Measurements from ENCODE around the gene DNAJC1.

DNAJC1 gene

DNA sequence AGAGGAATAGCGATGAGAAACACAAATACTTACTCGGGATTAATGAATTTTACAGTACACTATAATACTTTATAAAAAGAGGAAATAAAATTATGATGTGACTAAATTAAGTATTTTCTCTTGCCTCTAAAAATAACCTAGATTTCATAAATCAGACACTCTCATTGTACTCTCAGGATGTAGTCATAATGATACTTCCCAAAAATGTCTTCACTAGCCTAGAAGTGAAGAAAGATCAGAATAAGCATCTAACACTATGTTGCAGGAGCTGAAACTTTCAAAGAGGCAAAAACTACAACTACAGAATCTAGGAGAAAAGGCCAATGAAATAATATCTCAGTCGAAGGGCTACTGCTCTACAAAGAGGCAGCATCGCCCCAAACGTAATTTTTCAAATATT lies 49.4 kb downstream of the DNAJC1 start:
- no peak for DNase-seq

GRCh38 chr10:21953585-21954057 lies 49.9 kb downstream of the DNAJC1 start:
- peak; percentile 73 for DNase-seq

DNA sequence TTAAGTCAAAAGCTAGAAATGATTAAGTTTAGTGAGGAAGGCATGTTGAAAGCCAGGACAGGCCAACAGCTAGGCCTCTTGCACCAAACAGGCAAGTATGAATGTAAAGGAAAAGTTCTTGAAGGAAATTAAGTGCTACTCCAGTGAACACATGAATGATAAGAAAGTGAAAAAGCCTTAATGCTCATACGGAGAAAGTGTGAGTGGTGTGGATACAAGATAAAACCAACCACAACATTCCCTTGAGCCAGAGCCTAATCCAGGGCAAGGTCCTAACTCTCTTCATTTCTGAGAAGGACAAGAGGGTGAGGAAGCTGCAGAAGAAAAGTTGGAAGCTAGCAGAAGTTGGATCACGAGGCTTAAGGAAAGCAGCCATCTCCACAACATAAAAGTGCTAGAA lies 53.0 kb downstream of the DNAJC1 start:
- DNase-seq = no peak

- no peak for DNase-seq
Observed at GRCh38 chr10:21946946-21947345, 56.6 kb downstream of the DNAJC1 start.

- no peak for DNase-seq
Observed at GRCh38 chr10:21944727-21945386, 58.7 kb downstream of the DNAJC1 start.

DNA sequence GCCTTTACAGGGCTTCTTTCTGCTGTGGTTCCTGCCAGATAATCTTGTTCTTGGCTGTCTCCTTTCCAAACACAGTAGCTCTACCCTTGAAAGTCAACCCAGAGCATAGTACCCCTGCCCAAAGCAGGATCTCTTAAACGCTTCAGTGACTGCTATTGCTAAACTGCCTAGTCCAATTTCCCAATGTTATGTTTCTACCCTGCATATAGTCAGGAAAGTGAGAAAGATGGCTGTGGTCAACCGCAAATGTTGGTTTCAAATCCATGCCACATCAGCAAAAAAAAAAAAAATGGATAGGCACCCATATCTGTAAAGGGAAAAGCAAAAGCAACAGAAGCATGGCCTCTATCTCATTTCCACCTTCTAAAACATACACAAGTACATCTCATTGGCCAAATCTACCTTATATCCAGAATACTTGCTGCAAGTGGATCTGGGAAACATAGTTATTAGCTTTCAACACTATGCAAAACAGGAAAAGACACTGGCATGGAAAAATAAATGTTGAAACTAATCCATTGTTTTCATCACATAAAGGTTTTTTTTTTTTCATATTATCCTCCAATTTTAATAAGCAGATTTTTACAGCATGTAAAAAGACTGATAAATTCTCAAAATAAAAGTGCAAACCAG lies 59.8 kb downstream of the DNAJC1 start:
- no peak for DNase-seq

DNA sequence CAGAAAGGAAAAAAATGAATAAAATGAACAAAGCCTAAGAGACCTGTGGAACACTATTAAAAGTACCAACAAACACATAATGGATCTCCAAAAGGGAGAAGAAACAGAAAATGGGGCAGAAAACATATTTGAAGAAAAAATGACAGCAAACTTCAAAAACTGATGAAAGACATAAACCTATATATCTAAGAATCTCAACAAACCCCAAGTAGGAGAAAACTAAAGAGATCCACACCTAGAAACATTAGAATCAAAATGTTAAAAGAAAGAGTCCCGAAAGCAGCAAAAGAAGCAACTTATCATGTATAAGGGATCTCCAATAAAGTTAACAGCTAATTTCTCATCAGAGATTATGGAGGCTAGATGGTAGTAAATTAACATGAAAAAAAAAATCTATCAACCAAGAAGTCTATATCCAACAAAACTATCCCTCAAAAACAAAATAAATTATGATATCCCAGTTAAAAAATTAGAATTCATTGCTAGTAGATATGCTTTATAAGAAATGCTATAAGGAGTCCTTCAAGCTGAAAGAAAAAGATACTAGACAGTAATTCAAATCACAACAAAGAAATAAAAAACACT lies 68.0 kb downstream of the DNAJC1 start:
- no peak for DNase-seq

GRCh38 chr10:21934307-21934706 lies 69.2 kb downstream of the DNAJC1 start:
- no peak for DNase-seq

DNA sequence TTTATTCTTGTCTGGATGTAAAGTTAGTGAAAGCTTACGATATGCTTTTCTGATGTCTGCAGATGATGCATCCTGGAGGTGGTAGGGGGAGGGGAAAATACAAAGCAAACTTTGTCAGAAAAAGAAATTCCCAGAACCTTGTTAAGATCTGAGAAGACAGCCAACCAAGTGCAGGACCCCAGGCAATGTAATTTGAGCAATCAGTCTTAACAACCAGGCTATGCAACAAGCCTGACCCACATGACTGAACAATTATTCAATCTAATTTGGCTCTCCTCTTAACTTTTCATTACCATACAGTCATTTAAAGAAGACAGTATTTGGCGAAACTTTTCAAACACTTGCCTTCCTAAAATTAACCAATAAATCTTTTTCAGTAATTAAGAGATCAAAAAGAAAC lies 74.5 kb downstream of the DNAJC1 start:
- DNase-seq = peak; percentile 35

DNA sequence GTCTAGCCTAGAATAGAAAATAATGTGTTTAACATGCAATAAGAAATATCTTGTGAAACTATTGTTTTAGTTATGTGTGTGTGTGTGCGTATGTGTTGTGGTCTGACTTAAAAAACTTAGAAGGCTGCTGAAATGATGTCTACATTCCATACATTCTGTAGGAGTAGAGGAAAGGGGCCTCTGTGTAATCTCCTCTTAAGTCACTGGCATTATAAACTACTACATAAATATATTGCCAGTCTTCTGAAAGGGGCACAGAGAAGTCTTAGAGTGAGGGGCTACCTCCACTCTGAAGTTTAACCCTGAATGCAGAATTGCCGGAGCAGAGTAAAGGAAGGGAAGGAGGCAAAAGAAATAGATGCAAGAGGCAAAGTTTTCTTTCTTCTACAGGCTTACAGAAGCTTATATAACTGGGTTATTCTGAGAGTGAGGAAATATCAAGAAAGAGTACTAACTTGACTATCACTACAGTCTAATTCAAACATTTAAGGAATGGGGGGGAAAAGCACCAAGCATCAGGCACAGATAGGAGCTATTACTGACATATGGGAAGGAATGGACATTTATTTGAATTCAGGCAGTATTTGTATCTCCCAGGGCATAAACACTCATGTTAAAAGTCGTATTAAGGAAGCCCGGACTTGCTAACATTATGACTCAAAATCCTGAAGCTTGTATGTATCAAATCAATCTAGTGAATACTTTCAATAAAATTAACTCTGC lies 75.7 kb downstream of the DNAJC1 start:
- no peak for DNase-seq

- DNase-seq = peak; percentile 2
Observed at GRCh38 chr10:21926949-21927348, 76.6 kb downstream of the DNAJC1 start.

DNA sequence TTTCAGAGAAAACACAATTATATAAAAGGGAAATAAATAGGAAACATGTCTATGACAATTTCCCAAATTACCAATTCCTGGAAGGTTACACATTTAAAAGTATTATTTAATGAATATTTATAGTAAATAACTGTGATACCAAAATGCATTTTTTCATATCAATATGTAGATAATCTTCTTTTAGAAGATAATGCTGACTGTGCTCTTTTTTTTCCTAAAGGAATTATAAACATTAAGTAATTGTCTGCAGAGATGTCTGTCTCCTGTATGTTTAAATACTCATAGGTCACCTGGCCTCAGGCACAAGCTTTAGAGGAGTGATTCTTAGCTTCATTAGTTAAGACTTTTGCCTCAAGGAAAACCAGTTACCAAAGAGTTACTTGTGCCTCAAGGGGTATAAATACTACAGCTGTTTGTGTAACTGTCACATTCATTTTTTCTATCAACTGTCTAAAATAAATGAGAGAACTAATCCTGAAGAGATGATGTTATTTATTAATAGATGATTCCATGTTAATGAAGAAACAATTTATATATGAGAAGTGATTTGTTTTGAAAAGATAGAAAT lies 77.1 kb downstream of the DNAJC1 start:
- peak; percentile 7 for DNase-seq

- no peak for DNase-seq
Observed at GRCh38 chr10:21925851-21926250, 77.7 kb downstream of the DNAJC1 start.

- no peak for DNase-seq
Observed at GRCh38 chr10:21924511-21924910, 79.0 kb downstream of the DNAJC1 start.

DNA sequence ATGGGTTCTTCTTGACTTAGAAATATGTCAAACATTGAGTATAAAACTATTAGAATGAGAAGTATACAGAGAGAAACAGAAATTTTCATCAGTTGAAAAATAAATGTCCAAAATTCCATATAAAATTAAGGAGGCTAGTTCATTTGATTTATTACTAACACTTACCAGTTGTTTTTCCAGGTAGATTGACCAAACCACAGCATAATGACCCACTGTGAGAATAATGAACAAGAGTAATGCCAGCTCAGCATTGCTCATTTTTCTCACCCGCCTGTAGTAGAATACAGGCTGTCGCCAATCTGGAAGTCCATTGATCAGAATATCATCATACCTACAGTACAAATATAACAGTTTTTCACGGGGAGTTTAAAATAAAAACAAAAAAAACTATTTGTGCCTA lies 82.9 kb downstream of the DNAJC1 start:
- no peak for DNase-seq

GRCh38 chr10:21919906-21920305 lies 83.6 kb downstream of the DNAJC1 start:
- DNase-seq = no peak

DNA sequence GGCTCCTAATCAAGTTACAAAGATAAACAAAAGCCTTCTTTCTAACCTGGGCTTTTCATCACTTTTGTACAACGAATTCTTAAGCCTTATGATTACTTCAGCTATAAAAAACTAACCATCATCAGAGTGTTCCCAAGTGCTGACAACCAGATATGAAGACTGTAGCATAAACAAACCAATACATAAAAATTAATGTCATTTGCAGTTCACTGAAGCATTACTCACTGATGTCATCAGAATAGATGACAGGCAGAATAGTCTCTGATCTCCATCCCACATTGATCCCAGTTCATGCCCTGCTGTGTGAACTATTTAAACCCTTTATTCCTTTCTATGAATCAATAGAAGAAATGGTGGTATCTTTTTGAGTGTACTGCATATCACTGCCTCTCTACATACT lies 84.4 kb downstream of the DNAJC1 start:
- DNase-seq = no peak

- peak; percentile 55 for DNase-seq
Observed at GRCh38 chr10:21912625-21913024, 90.9 kb downstream of the DNAJC1 start.

- DNase-seq = no peak
Observed at GRCh38 chr10:21910798-21911197, 92.7 kb downstream of the DNAJC1 start.

DNA sequence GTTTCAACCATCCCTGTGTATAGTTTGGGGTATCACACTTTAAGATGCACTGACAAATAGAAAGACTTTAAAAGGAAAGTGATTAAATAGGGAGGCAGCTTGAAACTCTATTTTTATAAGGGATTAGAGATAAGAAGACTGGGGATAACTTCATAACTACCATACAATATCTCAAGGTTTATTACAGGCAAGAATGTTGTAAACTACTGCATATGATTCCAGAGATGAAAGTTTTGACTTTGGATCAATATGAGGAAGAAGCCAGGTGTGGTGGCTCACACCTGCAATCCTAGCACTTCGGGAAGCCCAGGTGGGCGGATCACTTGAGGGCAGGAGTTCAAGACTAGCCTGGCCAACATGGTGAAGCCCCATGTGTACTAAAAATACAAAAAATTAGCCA lies 96.1 kb downstream of the DNAJC1 start:
- no peak for DNase-seq

DNA sequence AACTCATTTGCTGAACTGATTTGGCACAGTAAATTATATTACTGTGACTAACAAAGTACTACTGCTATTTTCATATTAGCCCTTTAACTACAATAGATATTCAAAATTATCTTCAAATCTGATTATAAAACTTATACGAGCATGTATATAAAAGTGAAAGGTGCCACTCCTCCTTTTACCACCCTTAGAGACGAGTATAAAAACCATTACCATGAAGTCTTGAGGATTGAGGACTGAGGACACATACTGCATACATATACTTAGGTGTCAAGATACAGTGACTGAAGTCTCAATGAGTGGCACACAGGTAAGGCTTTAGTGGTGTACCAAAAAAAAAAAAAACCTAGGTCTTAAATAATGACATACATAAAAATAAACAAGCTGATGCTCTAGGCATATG lies 98.6 kb downstream of the DNAJC1 start:
- no peak for DNase-seq

DNA sequence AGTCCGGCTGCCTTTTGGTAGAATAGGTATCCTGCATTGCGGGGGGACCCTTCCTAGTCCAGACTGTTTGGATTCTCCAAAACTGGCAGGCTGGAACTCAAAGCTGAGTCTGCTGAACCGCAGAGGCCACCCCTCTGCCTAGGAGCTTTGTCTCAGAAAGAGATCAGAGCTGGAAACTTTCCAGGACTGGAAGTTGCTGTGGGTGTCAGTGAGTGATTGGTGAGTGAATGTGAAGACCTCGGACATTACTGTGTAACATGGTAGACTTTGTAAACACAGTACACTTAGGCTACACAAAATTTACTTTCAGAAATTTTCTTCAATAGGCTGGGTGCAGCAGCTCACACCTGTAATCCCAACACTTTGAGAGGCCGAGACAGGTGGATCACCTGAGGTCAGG lies 103.8 kb downstream of the DNAJC1 start:
- no peak for DNase-seq

GRCh38 chr10:21895932-21896331 lies 107.6 kb downstream of the DNAJC1 start:
- no peak for DNase-seq

All from NCI-H69 (cell line).